HEK293T (cell line): Measurements from ENCODE around the gene ANO2.

Experiments used
- CTCF ChIA-PET: fragments of 350-600 bp; formaldehyde crosslinking; extraction: SDS; loops from one replicate; lab custom pipeline; 2021; ENCODE audit warnings: antibody characterized with exemption, inconsistent platforms; lab: Yijun Ruan, JAX
- POLR2A ChIA-PET: fragments of 350-600 bp; formaldehyde crosslinking; extraction: SDS; loops from one replicate; lab custom pipeline; 2020; ENCODE audit warnings: antibody characterized with exemption, inconsistent platforms; lab: Yijun Ruan, JAX
- DNase-seq: peaks from one replicate; pipeline ENCODE4 v3.0.0; 2012; ENCODE audit warnings: mixed read lengths; ENCODE audit errors: extremely low spot score
- ARNT ChIP-seq: fragments of 450-650 bp; IDR thresholded peaks from 2 replicates; pipeline ENCODE4 v1.6.1; 2017; ENCODE audit warnings: mild to moderate bottlenecking
- BHLHE40 ChIP-seq: fragments of 450-650 bp; IDR thresholded peaks from 2 replicates; pipeline ENCODE4 v1.6.1; 2016; ENCODE audit warnings: mild to moderate bottlenecking, moderate library complexity, borderline replicate concordance
- CTBP1 ChIP-seq: fragments of 450-650 bp; IDR thresholded peaks from 2 replicates; pipeline ENCODE4 v1.6.1; 2016; ENCODE audit warnings: borderline replicate concordance
- ELF4 ChIP-seq: fragments of 450-650 bp; IDR thresholded peaks from 2 replicates; pipeline ENCODE4 v1.6.1; 2017; ENCODE audit warnings: antibody characterized with exemption
- FOXA1 ChIP-seq: fragments of 450-650 bp; IDR thresholded peaks from 2 replicates; pipeline ENCODE4 v1.6.1; 2016; ENCODE audit warnings: mild to moderate bottlenecking
- FOXK2 ChIP-seq: fragments of 450-650 bp; IDR thresholded peaks from 2 replicates; pipeline ENCODE4 v1.6.1; 2016; ENCODE audit warnings: mild to moderate bottlenecking
- FOXM1 ChIP-seq: fragments of 450-650 bp; IDR thresholded peaks from 2 replicates; pipeline ENCODE4 v1.6.1; 2017; ENCODE audit warnings: mild to moderate bottlenecking, borderline replicate concordance
- HDGF ChIP-seq: fragments of 450-650 bp; IDR thresholded peaks from 2 replicates; pipeline ENCODE4 v1.6.1; 2017; ENCODE audit warnings: antibody characterized with exemption, borderline replicate concordance
- L3MBTL2 ChIP-seq: fragments of 450-650 bp; conservative IDR thresholded peaks from 2 replicates; pipeline ENCODE4 v1.6.1; 2016; ENCODE audit warnings: mild to moderate bottlenecking
- LEF1 ChIP-seq: fragments of 450-650 bp; IDR thresholded peaks from 2 replicates; pipeline ENCODE4 v1.6.1; 2017; ENCODE audit warnings: mild to moderate bottlenecking, borderline replicate concordance
- NFRKB ChIP-seq: fragments of 450-650 bp; IDR thresholded peaks from 2 replicates; pipeline ENCODE4 v1.6.1; 2016; ENCODE audit warnings: mild to moderate bottlenecking, moderate library complexity
- SP1 ChIP-seq: fragments of 450-650 bp; IDR thresholded peaks from 2 replicates; pipeline ENCODE4 v1.6.1; 2017
- SUZ12 ChIP-seq: fragments of 450-650 bp; IDR thresholded peaks from 2 replicates; pipeline ENCODE4 v1.6.1; 2016; ENCODE audit warnings: mild to moderate bottlenecking
- TARDBP ChIP-seq: fragments of 450-650 bp; IDR thresholded peaks from 2 replicates; pipeline ENCODE4 v1.6.1; 2016
- ZNF384 ChIP-seq: fragments of 450-650 bp; IDR thresholded peaks from 2 replicates; pipeline ENCODE4 v1.6.1; 2016
- TF ChIP-seq, protein P1 (sequence below): fragments of 450-650 bp; IDR thresholded peaks from 2 replicates; pipeline ENCODE4 v1.6.1; 2016

The ANO2 gene

DNA sequence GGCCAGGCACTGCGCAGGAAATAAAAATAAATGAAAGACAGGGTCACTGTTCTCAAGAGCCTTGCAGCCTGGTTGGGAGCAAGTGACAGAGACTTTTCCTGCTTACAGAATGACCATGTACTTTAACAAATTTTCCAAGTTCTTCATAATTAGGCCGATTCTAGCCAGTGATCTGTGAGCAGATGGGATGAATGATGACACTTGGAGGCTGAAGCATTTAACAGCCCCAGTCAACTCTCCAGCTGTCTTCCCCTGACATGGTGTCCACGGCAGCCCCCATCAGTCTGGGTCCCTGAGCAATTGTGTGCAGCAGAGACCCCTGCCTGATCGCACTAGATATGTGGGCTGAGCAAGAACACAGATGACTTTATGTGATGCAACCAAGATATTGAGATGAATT, 314.3 kb downstream of the ANO2 start:
- CTCF ChIA-PET = no interaction called here
- TF ChIP-seq ZNF384 (no peak), L3MBTL2 (no peak), SUZ12 (no peak), FOXM1 (no peak), SP1 (no peak), HDGF (no peak), ARNT (no peak), TARDBP (no peak), LEF1 (no peak), ELF4 (no peak), NFRKB (no peak), FOXA1 (no peak), CTBP1 (no peak), FOXK2 (no peak), BHLHE40 (no peak)
- TF ChIP-seq, protein P1, sequence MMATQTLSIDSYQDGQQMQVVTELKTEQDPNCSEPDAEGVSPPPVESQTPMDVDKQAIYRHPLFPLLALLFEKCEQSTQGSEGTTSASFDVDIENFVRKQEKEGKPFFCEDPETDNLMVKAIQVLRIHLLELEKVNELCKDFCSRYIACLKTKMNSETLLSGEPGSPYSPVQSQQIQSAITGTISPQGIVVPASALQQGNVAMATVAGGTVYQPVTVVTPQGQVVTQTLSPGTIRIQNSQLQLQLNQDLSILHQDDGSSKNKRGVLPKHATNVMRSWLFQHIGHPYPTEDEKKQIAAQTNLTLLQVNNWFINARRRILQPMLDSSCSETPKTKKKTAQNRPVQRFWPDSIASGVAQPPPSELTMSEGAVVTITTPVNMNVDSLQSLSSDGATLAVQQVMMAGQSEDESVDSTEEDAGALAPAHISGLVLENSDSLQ = no peak
- POLR2A ChIA-PET = no interaction called here
- DNase-seq = no peak

DNA sequence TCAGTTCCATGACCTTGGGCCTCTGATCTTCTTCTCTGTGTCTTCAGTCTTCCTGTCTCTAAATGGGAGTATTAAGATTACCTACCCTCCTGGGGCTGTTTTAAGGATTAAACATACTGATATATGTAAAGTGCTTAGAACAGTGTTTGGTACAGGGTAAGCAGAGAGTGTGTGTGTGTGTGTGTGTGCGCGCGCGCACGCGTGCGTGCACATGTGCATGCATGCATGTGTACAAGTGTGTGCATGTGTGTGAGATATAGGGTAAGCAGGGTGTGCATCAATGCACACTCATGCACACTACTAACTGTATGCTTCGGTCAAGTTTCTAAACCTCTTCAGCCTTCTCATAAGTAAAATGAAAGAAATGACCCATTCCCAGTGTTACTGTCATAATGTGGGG, 316.6 kb downstream of the ANO2 start:
- no peak for DNase-seq
- TF ChIP-seq HDGF (no peak), LEF1 (no peak), FOXM1 (no peak), FOXA1 (no peak), CTBP1 (no peak), FOXK2 (no peak), ZNF384 (no peak), BHLHE40 (no peak), L3MBTL2 (no peak), NFRKB (no peak)
- TF ChIP-seq, protein P1 = no peak
- ChIA-PET POLR2A (no interaction called here), CTCF (no interaction called here)

DNA sequence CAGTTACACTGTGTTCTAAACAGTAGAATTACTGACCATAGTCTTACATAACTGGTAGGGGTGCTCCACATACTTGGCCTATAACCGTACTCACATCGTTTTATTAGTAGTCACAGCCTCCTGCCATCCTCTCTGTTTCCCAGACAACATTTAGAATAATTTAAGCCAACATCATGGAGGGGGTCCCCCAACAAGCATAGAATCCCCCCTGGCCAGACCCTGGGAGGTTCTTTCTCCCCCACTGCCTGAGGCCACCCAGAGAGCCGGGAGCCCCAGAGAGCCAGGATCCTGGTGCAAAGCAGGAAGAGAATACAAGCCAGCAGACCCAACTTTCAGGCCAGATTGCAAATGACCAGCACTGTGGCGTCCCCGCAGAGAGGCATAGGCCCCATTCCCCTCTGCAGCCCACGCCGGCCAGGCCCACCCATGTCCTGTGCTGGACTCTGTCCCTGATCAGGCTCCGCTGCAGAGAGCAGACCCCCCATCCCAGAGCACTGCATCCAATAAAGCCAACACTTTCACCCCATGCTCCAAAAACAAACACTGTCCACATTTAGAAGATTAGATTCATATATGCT, 317.9 kb downstream of the ANO2 start:
- TF ChIP-seq SUZ12 (no peak), SP1 (no peak), LEF1 (no peak), ARNT (no peak), TARDBP (no peak), L3MBTL2 (no peak)
- TF ChIP-seq, protein P1 = no peak
- DNase-seq = no peak
- ChIA-PET CTCF (no interaction called here), POLR2A (no interaction called here)

DNA sequence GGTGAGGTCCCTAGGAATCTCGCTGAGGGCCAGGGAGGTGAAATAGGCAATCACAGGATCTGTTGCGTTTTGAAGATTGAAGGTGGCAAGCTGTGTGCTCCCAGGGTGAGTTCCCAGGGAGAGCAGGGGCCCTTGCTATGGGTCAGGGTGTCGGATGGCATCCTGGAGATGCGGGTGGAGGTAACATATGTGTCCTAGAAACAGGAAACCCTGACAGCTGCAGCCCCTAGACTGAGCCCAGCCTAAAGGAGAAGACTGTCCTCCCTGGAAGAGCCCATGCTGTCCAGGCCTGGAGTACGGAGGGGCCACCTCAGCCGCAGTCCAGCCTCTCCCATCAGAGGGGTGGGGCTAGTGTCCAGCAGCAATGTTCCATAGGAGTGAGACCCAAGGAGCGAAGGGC, 318.9 kb downstream of the ANO2 start:
- ChIA-PET CTCF (no interaction called here), POLR2A (no interaction called here)
- DNase-seq = no peak
- TF ChIP-seq SP1 (no peak), SUZ12 (no peak), NFRKB (no peak), HDGF (no peak), BHLHE40 (no peak), ARNT (no peak), ZNF384 (no peak), TARDBP (no peak), FOXM1 (no peak), CTBP1 (no peak), L3MBTL2 (no peak), FOXK2 (no peak), LEF1 (no peak)
- TF ChIP-seq, protein P1 = no peak

DNA sequence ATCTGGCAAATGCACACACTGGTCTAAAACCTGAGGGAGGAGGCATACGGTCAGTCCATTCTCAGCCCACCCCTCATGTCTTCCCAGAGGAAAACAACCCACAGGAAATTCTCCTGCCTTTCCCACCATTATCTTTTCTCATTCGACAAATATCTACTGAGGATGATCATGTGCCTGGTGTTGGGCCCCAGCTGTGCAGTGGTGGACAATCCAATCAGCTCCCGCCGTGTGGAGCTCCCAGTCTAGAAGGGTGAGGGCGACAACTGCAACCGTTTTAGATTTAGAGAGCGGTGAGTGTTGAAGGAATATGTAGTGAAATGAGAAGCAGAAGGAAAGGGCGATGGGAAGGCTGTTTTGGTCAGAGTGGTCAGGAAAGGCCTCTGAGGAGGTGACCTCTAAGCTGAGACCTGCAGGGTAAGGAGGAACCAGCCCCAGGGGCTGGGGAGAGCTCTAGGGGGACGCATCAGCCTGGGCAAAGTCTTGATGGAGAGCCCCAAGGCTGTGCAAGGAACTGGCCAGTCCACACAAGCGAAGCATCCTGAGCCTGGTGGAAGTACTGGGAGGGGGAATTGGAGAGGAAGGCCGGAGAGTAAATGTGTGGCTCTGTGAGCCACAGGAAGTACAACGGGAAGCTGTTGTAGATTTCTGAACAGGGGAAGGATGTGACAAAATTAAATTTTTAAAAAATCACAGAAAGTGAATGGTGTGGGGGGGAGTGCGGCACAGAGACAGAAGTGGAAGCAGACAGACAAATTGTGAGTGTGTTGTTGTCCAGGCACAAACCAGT, 320.4 kb downstream of the ANO2 start:
- POLR2A ChIA-PET = no interaction called here

More for the DNA sequence above, 320.4 kb downstream of the ANO2 start:
- CTCF ChIA-PET = no interaction called here
- TF ChIP-seq, protein P1 = no peak
- no peak for TF ChIP-seq ARNT
- TF ChIP-seq CTBP1 = no peak
- TF ChIP-seq SP1 = no peak
- TF ChIP-seq NFRKB = no peak
- TF ChIP-seq TARDBP = no peak
- TF ChIP-seq SUZ12 = no peak
- no peak for TF ChIP-seq L3MBTL2
- no peak for DNase-seq
